Activated T-cell treated with anti-CD3 and anti-CD28 coated beads for 1 hour (primary cell): ENCODE results near the gene LRRC8D.
A peak's percentile ranks its signal among the peaks of the same experiment; 100 is the strongest.

Experiments
- DNase-seq: peaks from one replicate; pipeline ENCODE4 v3.0.0-alpha.2; 2020; ENCODE audit warnings: low read depth

The LRRC8D gene

GRCh38 chr1:89833183-89834082 lies 12.6 kb downstream of the LRRC8D start:
- no peak for DNase-seq

GRCh38 chr1:89834083-89834704 lies 13.4 kb downstream of the LRRC8D start:
- DNase-seq = no peak

DNA sequence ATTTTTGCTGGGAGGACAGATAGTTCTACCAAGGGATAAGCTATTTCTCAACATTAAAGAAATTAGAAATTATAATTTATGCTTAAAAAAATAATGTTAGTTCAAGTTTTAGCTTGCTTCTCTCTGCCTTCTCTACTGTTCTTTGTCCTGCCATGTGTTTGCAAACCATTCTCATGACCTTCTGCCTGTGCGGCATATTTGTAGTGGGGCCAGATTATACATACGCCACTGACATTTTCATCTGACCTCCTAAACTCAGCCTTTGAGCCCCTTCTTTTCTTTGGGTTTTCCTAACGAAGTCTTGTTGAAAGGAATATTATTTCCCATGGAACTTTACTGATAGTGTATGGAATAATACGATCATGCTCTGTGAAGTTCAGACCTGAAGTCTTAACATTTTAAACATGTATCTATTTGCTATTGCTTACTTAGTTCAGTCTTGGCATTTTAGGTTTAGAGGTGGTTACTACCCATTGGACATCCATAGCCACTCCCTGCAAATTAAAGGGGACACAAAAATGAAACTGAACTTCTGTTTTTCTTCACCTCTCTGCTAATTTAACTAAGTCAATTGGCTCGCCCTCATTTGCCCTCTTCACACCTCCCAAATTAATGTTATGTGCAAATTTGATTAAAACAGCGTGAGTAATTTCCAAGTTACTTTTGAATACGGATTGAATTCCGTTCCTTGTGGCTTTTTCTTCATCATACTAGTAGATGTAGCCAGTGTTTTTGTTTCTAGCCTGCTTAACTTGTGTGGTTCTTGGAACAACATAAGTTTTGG lies 15.6 kb downstream of the LRRC8D start:
- no peak for DNase-seq

DNA sequence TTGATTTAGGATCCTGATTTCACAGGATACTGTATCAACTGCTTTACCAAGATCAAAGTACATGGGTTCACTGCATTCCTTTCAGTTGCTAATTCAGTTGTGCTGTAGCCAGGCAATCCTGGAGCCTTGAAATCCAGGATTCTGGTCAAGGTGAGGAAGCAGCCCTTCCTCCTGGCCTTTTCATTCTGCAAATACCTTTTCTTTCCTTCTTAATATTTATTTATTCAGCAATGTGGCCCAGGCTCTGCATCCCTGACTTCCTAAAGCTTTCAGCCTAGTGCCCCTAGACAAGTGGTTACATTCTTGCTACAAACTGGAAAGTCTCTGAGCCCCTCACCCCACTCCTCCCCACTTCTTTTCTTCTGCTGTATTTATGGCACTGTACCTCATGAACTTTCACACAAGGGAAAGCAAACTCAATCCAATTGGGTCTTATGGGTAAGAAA lies 16.2 kb downstream of the LRRC8D start:
- DNase-seq = no peak

- DNase-seq = no peak
Observed at GRCh38 chr1:89837510-89837909, 16.7 kb downstream of the LRRC8D start.

DNA sequence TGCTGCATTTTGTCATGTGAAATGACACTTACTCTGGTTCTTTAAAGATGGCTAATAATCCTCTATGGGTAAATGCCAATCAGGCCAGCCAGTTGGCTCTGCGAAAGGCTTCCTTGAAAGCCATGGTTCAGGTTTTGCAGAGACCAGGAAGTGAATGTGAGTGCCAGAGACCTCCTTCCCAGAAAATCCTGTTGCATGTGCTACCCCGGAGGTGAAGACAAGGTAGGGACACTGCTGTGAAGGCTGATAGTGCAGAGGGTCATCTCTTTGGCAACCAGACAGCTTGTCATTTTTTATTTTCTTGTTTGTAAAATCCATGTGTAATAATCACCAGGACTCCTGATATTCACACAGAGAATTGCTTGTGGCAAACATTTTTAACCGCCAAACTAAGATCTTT lies 18.7 kb downstream of the LRRC8D start:
- DNase-seq = no peak

DNA sequence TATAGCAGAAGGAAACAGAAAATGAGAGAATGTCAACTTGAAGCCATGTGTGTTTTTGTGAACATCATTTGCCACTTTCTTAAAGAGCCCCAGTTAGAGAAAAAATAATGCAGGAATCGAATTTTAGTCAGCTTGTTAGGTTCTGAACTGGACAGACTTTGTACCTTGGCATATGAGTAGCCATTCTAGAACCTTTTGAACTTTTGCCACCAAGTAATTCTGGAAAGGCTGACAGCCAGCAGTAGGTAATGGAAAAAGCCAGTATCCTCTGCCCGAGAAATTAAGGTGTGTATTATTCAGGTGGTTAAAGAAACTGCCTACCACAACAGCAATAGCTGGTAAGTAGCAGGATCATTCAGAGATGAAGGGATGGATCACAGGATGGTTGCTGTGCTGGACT lies 20.7 kb downstream of the LRRC8D start:
- DNase-seq = no peak

DNA sequence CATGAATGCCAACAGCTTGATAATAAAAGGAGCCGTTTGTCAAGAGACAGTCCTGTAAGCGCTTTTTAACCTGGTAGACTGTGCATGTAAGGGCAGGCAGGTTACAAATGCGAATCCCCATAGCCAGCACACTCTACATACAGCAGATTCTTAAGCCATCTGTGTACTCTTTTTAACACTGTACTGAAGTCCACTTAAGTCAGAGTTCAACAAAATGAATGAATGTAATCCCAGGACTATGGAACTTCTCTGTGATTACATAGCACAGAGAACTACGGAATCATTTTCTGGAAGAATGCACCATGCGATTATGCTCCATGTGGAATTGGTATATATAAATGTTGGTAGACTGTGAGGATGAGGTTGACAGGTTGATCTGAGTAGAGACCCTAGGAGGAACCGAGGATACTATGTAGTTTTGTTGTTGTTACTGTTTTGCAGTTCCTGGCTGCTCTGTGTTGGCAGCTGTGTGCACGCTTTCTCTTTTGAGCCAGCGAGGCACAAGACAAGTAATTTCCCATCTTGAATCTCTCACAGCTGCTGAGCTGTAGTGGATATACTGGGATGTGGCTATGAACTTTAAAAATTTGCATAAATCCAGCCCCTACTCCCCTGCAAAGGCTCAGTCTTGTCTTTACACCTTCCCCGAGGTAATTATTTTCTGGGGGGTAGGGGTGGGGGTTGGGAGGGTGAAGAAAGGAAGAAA lies 21.9 kb downstream of the LRRC8D start:
- no peak for DNase-seq

DNA sequence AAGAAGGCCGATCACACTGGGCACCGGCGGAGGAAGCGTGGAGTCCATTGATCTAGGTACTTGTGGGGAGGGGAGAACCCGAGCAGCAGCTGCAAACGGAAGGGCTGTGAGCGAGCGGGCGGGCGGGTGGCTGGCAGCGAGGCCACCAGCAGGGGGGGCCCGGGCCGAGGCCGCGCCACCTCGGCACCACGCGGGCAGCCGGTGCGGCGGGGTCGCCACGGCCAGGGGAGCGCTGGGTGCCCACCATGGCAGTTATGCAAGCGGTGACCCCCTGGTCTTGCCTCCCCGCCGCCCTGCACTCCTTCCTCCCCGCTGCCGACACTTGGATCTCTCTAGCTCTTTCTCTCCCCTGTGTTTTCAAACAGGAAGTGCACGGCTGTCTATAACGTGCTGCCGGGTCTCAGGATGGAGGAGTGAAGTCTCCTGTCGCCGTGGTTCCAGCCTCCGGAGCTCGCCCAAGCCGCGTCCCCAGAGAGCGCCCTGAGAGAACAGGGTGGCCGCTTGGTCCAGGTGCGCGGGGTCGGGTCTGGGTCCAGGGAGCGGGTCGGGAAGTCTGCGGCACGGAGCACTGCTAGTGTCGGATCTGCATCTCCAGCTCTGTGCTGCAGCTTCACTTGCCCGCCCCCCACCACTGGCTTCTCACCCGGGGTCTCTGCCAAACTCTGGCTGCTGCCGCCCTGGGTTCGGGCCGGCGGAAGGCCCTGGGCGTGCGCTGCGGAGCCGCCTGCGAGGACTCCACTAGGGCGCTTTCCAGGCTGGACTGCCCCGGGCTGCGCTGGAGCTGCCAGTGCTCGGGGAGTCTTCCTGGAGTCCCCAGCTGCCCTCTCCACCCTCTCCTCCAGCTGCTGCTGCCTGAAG lies 22.7 kb downstream of the LRRC8D start:
- peak; percentile 65 for DNase-seq

- no peak for DNase-seq
Observed at GRCh38 chr1:89844241-89844807, 23.5 kb downstream of the LRRC8D start.

GRCh38 chr1:89844860-89845259 lies 24.0 kb downstream of the LRRC8D start:
- no peak for DNase-seq

- DNase-seq = no peak
Observed at GRCh38 chr1:89847191-89847729, 26.4 kb downstream of the LRRC8D start.

GRCh38 chr1:89850844-89851415 lies 30.1 kb downstream of the LRRC8D start:
- DNase-seq = no peak

GRCh38 chr1:89854140-89854539 lies 33.3 kb downstream of the LRRC8D start:
- DNase-seq = no peak

DNA sequence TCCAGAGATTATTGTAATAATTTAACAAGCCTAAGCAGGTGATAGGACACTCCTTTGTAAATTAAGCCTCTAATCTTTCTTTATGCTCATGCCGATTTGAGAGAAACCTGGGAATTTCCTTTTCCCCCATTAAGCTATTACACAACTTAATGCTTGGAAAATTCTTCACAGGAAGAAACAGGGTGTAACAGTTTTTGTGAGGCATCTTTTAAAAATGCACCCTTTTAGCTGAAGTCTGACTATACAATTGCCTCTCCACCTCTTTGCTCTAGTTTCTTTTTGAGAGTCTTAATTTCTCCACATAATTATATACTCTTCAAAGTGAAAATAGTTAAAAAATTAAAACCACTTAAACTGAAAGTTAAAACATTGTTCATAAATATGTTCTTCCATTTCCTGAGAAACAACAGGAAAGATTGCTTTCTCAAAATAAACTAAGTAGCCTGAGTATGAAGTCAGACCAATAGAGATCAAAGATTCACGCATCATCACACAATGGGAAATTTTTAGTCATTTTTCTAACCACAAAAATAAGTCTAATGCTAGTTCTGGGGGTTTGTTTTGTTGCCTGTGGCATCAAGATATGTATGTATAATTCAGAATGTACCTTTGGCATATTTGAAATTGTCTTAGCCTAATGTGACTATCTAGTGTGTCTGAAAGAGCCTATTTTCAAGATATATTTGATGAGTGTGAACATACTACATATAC lies 34.7 kb downstream of the LRRC8D start:
- DNase-seq = no peak

- no peak for DNase-seq
Observed at GRCh38 chr1:89863165-89863830, 42.5 kb downstream of the LRRC8D start.

GRCh38 chr1:89865498-89866382 lies 44.9 kb downstream of the LRRC8D start:
- no peak for DNase-seq

- DNase-seq = no peak
Observed at GRCh38 chr1:89866568-89866967, 45.7 kb downstream of the LRRC8D start.
